C4-2B (cell line): Measurements from ENCODE around the gene TPI1.
"Not testable (repeated sequence)": the region's sequence is repeated elsewhere in the genome, so short reads cannot be mapped to it uniquely, and the experiment has no call there.

Experiments
- H3K27ac ChIP-seq: fragments of 450-650 bp; 2 replicates; pipeline ENCODE4 v1.5.1; 2017
- CTCF ChIP-seq: fragments of 450-650 bp; conservative IDR thresholded peaks from 2 replicates; pipeline ENCODE4 v1.5.1; 2017; ENCODE audit warnings: mild to moderate bottlenecking
- ZFX ChIP-seq: fragments of 450-650 bp; IDR thresholded peaks from 2 replicates; pipeline ENCODE4 v1.6.1; 2017

Gene TPI1

GRCh38 chr12:6873094-6874014 is 6.0 kb downstream of the TPI1 start, which contains the start of gene SPSB2:
TSS of gene SPSB2 (minus strand) at chr12:6873303. CDS start at chr12:6872901, 402 bp downstream.
- TF ChIP-seq ZFX (peak; percentile 6; the same call in 1 of the 2 replicates), CTCF (no peak)
- H3K27ac ChIP-seq, result peak within 1 kb of the TSS; percentile 67

- peak overlapping the region; percentile 67; the same call in 1 of the 2 replicates for H3K27ac ChIP-seq
Measured at GRCh38 chr12:6874015-6874368, 6.7 kb downstream of the TPI1 start.

- not testable (repeated sequence) for H3K27ac ChIP-seq
Measured at GRCh38 chr12:6879824-6880223, 12.5 kb downstream of the TPI1 start.

- no peak overlapping the region for H3K27ac ChIP-seq
- TF ChIP-seq CTCF, result no peak
Measured at GRCh38 chr12:6883252-6883651, 15.9 kb downstream of the TPI1 start.

GRCh38 chr12:6883683-6884082 is 16.4 kb downstream of the TPI1 start:
- H3K27ac ChIP-seq, result no peak overlapping the region
- TF ChIP-seq CTCF (no peak), ZFX (no peak)

- H3K27ac ChIP-seq, result no peak overlapping the region
- TF ChIP-seq ZFX (no peak), CTCF (no peak)
Measured at GRCh38 chr12:6884539-6884938, 17.2 kb downstream of the TPI1 start.

- H3K27ac ChIP-seq, result not testable (repeated sequence)
Measured at GRCh38 chr12:6886206-6886999, 19.1 kb downstream of the TPI1 start.

- no peak for TF ChIP-seq CTCF
- TF ChIP-seq ZFX, result no peak
- H3K27ac ChIP-seq, result no peak overlapping the region
Measured at GRCh38 chr12:6887460-6887859, 20.1 kb downstream of the TPI1 start.
